Hematopoietic multipotent progenitor cell treated with erythropoietin and hydrocortisone succinate and interleukin-3 and kit ligand, for 8 days (in vitro differentiated cells): ENCODE data around the gene PRSS27.
"Not testable (repeated sequence)": the region's sequence is repeated elsewhere in the genome, so short reads cannot be mapped to it uniquely, and the experiment has no call there.

Source experiments
- DNase-seq: peaks from one replicate; pipeline ENCODE4 v3.0.0-alpha.2; 2015

Gene PRSS27

GRCh38 chr16:2670017-2670416, 50.0 kb downstream of the PRSS27 start:
- DNase-seq: peak; percentile 65

- not testable (repeated sequence) for DNase-seq
These were observed 50.4 kb downstream of the PRSS27 start for GRCh38 chr16:2669587-2669986.

GRCh38 chr16:2666671-2667070, 53.4 kb downstream of the PRSS27 start:
- not testable (repeated sequence) for DNase-seq

DNA sequence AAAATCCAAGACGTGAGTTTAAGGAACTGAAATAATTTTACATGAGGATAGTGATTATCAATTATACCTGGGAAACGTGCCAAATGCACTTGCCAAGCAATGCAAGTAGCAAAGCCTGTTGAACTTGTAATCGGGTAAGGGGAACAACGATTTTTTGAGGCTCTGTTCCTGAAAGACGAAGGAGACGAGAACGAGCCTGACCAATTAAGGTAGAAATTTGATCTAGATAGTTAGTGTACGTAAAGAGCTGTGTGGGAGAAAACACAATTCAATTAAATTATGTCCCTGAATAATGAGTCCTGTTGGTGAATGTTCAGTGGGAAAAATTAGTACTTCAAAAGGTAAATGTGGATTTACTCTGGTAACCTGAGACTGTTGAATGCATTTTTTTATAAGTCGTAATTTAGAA, 55.4 kb downstream of the PRSS27 start:
- DNase-seq: no peak

GRCh38 chr16:2663553-2664546, 56.2 kb downstream of the PRSS27 start:
- DNase-seq: peak; percentile 67
